Measurements from ENCODE around the gene EIF4E2.

- no peak for TF ChIP-seq CTCF (IDR thresholded peaks at IDR 0.05; ENCODE audit: insufficient read depth, low read length, poor library complexity, severe bottlenecking)
- TF ChIP-seq EZH2phosphoT487 (conservative IDR thresholded peaks at IDR 0.05; ENCODE audit: low read length) = no peak
Measured at GRCh38 chr2:232519581-232520438, 30.7 kb upstream of the EIF4E2 start, which contains the start of gene PRSS56.

Measured in SU-DHL-6 (cell line).